GM11168 (cell line): ENCODE results near the gene IL19.
"Not testable (repeated sequence)": the region's sequence is repeated elsewhere in the genome, so short reads cannot be mapped to it uniquely, and the experiment has no call there.

Experiments
- in situ Hi-C: fragments of 300-500 bp; cut with MboI; formaldehyde crosslinking; loops from one replicate; pipeline ENCODE4 v1.12.0; 2022; ENCODE audit warnings: low sequenced_read_pairs; ENCODE audit not compliant: unreplicated experiment

Gene IL19

GRCh38 chr1:206768472-206769303 lies 1.9 kb upstream of the IL19 start:
- in situ Hi-C loops, result no loop called here

DNA sequence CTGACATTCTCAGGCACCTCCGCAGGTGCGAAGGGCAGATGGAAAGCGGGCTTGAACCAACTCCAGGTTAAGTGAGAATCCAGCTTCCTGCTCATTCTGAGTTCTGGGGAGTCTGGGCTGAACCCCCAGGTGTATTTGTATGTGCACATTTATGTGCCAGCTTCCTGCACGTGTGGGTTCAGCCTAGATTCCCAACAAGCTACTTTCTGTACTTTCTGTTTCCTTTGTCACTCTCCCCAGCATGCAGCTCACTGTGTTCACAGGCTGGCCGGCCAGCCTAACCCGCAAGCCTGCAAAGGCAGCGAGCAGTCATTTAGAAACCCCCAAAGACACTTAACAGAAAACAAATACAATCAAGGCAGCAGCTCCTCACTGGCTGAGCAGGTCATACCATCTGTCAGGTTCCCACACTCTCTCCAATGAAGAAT lies 1.3 kb upstream of the IL19 start:
- in situ Hi-C loops, result no loop called here

GRCh38 chr1:206771338-206771692 lies 742 bp downstream of the IL19 start:
- in situ Hi-C loops, result no loop called here

DNA sequence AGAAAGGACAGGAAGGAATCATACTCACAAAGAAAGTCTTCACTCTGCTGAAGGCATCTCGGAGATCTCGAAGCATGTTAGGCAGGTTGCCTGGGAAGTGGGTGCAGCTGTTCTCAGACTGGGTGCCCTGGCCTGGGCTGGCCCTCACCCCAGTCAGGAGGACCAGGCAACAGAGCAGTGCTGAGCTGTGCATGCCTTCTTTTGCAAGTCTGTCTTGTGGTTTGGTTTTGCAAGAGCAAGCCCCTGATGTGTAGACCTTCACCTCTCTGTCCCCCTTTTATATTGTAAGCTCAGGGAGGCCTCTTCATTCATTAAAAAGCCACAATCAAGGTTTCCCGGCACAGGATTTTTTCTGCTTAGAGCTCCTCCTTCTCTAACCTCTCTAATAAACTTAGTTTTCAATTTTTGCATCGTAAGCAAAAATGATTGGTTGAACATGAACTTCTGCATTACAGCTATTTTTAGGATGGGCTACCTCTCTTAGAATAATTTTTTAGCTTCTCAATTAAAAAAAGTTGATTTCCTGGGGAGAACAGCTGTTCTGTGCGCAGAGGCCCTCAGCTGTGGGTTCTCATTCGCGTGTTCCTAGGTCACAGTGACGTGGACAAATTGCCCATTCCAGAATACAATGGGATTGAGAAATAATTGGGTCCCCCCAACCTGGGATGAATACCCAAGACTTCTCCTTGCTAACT lies 1.8 kb downstream of the IL19 start, which contains the start of gene IL10:
IL10 (minus strand) TSS at position 252 of the 695 bp plus-strand sequence; CDS start at position 193, 59 bp downstream.
- in situ Hi-C loops, result no loop called here

GRCh38 chr1:206774093-206774492 lies 3.5 kb downstream of the IL19 start:
- in situ Hi-C loops, result no loop called here

GRCh38 chr1:206776229-206776628 lies 5.7 kb downstream of the IL19 start:
- in situ Hi-C loops, result no loop called here

DNA sequence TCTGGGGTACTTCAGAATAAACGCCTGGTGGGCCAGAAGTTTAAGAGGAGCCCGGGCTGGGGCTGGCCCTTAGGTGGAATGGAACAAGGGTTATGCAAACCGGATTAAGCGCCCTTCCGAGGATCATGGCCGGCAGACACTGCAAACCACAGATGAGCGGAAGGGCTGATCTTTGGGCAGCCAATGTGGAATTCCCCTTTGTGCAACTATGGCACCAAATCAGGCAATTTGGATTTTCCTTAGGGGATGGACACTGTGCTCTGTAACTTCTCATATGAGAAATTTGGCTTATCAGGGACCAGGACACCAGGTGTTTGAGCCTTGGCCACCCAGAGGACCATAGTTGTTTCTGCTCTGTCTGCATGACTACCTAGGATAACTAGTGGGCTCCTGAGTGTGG lies 7.5 kb downstream of the IL19 start:
- in situ Hi-C loops, result no loop called here

DNA sequence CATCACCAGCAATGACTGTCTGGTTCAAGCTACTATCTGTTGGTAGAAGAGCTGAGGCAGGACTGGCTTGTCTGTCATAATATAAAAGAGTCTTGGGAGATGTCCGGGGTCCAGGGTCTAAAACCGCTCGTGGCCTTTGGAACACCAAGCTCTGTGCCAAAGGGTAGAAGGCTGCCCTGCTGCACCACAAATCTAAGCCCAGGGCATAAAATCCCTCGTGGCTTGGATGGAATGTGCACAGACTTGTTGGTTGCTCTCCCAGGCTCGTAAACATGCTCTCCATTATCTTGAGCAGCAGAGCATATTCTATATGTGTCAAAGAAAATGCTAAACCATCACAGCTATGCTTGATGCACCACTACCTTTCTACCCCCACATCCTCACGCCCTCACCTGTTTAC lies 8.3 kb downstream of the IL19 start:
- in situ Hi-C loops, result not testable (repeated sequence)

- in situ Hi-C loops, result no loop called here
Measured at GRCh38 chr1:206779638-206780037, 9.1 kb downstream of the IL19 start.

GRCh38 chr1:206782448-206782847 lies 11.9 kb downstream of the IL19 start:
- in situ Hi-C loops, result no loop called here

DNA sequence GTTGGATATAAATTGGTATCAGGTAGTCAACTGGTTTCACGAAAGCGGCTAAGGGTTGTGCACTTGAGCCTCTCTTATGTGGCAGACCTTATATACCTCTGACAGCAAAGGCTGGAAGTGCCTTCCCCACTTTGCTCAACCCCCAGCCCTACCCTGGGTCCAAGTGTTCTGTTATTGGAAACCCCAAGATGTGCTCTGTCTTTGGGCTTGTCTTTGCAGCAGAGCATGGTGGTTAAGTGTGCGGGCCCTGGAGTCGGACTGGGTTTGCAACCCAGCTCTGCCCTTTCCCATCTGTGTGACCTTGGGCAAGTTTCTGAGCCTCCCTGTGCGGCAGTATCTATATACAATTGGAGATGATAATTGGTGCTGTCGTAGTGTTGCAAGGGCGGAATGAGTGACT lies 12.9 kb downstream of the IL19 start:
- in situ Hi-C loops, result no loop called here

GRCh38 chr1:206784471-206784903 lies 13.9 kb downstream of the IL19 start:
- in situ Hi-C loops, result no loop called here

DNA sequence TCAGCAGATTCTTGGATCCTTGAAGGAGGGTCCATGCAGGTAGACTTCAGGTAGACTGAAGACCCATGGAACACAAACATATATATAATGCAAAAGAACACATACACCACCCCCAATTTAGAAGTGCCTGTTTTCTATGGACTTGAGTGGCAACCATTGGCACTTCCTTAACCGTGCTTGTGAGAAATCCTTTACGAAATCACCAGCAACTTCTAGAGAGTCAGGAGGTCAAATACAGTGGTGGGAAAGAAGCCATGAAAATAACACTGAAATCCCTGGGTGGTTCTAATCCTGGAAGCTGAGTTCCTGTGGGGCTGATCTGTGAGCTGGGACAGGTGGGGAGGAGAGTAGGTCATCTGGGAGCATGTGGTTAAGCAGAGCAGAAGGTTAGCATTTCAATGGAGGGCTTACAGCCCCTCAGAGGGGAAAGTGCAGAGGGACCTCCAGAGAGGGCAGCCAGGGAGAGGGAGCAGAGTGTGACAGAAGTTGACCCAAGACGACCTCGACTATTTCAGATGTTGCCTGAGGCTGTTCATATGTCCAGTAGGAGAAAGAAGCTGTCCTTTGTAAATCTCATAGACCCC lies 14.7 kb downstream of the IL19 start:
- in situ Hi-C loops, result loop anchor here (5.0 kb wide), 1 partner anchor 48 kb away; no protein-coding TSS in a partner anchor

- in situ Hi-C loops, result loop anchor here (5.0 kb wide), 1 partner anchor 49 kb away; no protein-coding TSS in a partner anchor
Measured at GRCh38 chr1:206786212-206786886, 15.8 kb downstream of the IL19 start.

GRCh38 chr1:206787891-206788290 lies 17.3 kb downstream of the IL19 start:
- in situ Hi-C loops, result loop anchor here (5.0 kb wide), 1 partner anchor 51 kb away; no protein-coding TSS in a partner anchor

- in situ Hi-C loops, result loop anchor here (5.0 kb wide), 1 partner anchor 51 kb away; no protein-coding TSS in a partner anchor
Measured at GRCh38 chr1:206788487-206789050, 18.0 kb downstream of the IL19 start.

DNA sequence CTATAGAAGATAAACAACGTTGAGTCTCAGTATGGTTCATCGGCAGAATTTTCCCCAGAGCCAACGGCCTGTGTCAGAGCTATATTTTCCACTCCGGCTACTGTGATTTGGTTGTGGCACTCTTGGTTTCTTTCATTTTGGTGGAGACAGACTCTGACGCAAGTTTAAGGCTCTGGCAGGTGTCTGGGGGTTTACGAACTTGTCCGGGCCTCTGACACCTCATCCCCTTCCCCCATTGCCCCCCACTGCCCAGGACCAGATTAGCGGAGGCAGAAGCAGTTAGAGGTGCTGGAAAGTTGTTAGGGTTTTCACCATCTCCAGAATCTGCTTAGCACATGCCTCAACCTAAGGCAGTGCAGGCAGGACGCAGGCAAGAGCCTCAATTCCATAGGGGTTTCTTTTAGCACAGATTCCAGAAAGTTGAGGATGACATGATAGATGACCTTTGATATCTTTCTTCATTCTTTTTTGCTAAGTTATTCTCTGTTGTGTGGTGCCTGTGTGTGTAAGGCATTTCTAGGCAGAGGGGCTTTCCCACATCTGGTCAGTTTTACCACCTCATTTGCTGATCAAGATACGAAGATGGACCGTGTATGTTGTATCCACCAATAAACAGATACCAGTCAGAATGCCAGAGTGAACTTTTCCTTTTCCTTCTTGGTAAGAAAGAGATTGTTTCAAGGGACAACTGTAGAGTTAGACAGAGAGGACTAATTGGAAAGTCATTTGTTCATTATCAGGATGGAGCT lies 20.1 kb downstream of the IL19 start:
- in situ Hi-C loops, result no loop called here

GRCh38 chr1:206792939-206793607 lies 22.5 kb downstream of the IL19 start:
- in situ Hi-C loops, result no loop called here

DNA sequence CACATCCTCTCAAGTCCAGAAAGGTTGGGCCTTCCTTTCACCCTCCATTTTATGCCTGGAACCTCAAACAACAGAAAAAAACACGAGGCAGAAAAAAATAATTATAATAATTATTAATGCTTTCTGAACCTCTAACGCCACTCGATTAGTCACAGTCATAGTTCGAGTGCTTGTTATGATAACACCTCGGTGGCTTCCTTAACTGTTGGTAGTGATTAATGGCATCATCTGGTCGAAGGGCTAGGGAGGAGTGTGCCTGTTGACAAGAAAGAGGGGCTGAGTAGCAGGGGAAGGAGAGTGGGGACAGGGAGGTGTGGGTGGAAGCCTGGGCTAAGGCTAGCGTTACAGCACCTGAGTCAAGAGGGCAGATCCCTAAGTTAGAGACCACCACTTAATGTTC lies 23.0 kb downstream of the IL19 start:
- in situ Hi-C loops, result no loop called here
